ENCODE measurements around the gene CCDC201.

GRCh38 chr7:45876519-45876918 is 3.6 kb upstream of the CCDC201 start:
- TF ChIP-seq, protein P1, sequence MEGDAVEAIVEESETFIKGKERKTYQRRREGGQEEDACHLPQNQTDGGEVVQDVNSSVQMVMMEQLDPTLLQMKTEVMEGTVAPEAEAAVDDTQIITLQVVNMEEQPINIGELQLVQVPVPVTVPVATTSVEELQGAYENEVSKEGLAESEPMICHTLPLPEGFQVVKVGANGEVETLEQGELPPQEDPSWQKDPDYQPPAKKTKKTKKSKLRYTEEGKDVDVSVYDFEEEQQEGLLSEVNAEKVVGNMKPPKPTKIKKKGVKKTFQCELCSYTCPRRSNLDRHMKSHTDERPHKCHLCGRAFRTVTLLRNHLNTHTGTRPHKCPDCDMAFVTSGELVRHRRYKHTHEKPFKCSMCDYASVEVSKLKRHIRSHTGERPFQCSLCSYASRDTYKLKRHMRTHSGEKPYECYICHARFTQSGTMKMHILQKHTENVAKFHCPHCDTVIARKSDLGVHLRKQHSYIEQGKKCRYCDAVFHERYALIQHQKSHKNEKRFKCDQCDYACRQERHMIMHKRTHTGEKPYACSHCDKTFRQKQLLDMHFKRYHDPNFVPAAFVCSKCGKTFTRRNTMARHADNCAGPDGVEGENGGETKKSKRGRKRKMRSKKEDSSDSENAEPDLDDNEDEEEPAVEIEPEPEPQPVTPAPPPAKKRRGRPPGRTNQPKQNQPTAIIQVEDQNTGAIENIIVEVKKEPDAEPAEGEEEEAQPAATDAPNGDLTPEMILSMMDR (IDR thresholded peaks at IDR 0.05) = no peak
- no peak for TF ChIP-seq EP300 (IDR thresholded peaks at IDR 0.05)
- TF ChIP-seq POLR2A (IDR thresholded peaks at IDR 0.05) = no peak
